Right lobe of liver (tissue), 4 donors: Measurements from ENCODE around the gene BRD8.

ENCODE experiments used
- CTCF ChIP-seq, 4 donors: fragments of 200-600 bp in 3 of 4; fragments of 450-650 bp in 1 of 4; IDR thresholded peaks; one replicate each; pipeline versions ENCODE4 v1.5.1 to v1.8.0; 2016 to 2022; ENCODE audit warnings: antibody characterized with exemption in 4 of 4, mild to moderate bottlenecking in 2 of 4
- POLR2A ChIP-seq: fragments of 450-650 bp; IDR thresholded peaks from one replicate; pipeline ENCODE4 v1.6.1; 2017; ENCODE audit warnings: antibody characterized with exemption, mild to moderate bottlenecking
- donor health status: DM: no; HTN: no; CAD: no.
- donor health status: DM: no; HTN: no; CAD: no.
- donor health status: DM: no; HTN: yes; CAD: no.

- TF ChIP-seq CTCF (IDR thresholded peaks at IDR 0.05) (peak; percentile 33 to 49 (median 42)), POLR2A (no peak)
Measured at GRCh38 chr5:138180183-138180782, 1.9 kb upstream of the BRD8 start.
